Stimulated activated CD4-positive, alpha-beta T cell treated with anti-CD3 and anti-CD28 coated beads, TNF-alpha, amount 100 ng/mL, for 24 hours (primary cell): ENCODE results near the gene RPA1.
"Not testable (repeated sequence)": the region's sequence is repeated elsewhere in the genome, so short reads cannot be mapped to it uniquely, and the experiment has no call there.

Experiments
- DNase-seq, 3 experiments: peaks; one replicate each; pipeline ENCODE4 v3.0.0-alpha.2; 2020; ENCODE audit warnings: low read depth in 3 of 3

RPA1 gene

DNA sequence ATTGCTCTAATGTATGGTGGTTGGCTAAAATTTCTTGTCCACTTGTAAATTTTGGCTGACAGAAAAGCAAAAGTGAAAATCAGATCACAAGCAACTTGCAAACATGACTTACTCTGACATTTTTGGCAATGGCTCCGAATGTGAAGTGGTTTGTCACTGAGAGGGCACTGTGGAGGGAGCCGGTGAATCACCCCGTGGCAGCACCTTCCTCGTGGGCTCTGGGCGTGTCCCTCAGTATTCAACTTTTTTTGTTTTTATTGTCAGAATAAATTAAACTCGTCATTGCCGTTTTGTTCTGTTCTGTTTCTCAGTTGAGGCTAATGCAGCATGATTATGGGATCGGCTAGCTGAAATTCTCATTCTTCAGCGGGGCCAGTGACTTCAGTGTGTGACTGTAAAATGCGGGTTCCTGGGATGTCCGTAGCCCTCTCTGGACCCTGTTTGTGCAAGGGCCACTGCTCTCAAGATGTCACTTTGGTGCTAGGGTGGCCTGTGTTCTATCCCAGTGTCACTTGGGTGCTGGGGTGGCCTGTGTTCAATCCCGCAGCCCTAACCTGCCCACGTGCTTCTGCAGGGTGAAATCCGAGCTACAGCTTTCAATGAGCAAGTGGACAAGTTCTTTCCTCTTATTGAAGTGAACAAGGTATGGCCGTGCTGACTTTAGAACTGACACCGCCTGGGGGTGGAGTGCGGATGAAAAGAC lies 48.8 kb downstream of the RPA1 start:
- no peak for DNase-seq

DNA sequence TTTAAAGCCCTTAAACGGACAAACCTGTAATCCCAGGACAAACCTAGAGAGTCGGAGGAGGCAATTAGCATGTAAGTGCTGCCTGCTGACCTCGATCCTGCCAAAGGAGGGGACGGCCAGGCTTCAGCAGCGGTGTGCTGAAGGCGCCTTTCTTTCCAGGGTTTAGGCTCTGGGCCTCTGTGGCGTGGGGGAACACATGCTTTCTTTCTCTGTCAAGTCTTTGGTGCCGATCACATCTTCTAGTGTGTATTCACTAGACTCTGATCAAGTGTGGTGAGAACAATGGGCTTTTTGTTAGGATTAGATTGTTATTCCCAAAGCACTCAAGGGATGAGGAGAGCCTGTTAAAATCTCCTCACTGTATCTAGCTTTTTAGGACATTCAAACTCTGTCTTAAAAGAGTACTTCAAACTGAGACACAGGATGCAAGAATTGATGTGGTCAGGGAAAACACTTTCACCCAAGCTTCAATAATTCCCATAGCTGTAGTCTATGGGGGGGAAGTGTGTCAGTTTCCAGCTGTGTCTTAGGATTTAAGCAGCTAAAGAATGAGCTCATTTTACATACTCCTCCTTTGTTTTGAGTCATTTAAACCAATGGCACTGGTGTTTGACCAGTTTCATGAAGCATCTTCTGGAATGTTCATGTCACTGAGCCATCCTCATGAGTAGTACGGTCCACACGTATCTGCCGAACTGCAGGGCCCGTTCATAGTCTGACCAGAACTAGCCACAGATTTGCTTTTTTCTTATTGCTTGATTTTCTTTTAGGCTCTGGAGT lies 51.2 kb downstream of the RPA1 start:
- no peak for DNase-seq

DNA sequence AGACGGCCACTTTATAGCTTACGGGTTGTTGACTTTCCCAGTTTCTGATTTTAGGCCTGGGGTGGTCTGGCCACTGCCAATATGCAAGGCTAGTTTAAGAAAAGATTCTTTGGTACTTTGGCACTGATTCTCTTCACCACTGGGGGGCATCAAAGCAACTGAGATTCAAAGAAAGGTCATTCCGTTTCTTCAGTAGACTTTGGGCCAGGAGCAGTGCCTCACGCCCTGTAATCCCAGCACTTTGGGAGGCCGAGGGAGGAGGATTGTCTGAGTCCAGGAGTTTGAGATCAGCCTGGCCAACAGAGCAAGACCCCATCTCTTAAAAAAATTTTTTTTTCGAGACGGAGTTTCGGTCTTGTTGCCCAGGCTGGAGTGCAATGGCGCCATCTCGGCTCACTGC lies 53.0 kb downstream of the RPA1 start:
- no peak for DNase-seq

DNA sequence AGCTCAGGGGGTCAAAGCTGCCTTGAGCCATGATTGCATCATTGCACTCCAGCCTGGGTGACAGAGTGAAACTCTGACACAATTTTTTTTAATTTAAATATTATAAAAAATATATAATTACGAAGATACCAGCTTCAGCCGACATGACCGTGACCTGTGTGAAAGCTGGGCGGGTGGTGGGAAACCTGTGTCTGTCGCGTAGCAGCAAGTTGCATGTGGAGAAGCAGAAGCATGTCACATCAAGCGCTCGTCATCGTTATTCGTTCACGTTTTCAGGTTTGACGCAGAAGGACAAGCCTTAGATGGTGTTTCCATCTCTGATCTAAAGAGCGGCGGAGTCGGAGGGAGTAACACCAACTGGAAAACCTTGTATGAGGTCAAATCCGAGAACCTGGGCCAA lies 53.7 kb downstream of the RPA1 start:
- DNase-seq = no peak

DNA sequence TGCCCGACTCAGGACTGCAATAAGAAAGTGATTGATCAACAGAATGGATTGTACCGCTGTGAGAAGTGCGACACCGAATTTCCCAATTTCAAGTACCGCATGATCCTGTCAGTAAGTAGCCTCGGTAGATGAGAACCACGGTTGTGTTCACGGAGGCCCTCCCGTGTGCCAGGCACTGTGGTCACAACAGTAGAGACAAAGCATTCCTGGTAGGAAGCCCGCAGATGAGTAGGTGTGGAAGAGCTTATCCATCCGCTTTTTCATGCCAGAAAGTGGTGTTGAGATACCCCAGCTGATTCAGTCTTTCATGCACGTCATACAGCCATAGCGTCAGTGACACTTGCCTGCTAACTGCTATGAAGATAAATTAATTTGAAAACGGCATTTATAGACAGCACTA lies 58.9 kb downstream of the RPA1 start:
- DNase-seq = no peak

DNA sequence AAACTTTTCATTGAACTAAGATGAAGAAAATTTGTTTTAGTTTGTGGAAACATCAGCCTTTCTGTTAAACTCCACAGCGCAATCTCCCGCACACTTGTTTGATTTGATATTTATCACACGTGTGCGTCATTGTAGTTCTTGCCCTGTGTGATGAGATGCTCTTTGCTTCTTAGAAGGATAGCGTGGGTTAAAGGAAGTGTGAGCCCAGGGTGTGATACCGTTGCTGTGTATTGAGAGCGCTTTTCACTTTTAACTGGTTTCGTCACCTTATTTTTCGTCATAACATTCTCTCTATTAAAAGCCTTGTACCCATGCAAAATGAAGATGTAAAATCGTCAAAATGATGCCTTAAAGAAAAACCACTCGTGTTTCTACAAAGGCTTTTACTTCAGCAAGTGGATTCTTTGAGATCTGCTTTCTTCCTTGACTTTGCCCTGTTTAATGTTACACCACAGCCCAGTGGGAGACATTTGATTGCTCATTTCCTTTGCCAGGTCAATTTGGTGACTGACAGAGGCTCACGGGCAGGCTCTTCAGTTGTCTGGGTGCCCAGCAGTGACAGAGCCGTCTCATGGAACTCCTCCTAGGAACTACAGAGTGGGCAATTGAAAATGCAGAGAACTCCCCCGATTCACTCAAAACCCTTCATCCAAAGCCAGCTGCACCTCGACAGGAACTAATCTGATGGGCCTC lies 61.1 kb downstream of the RPA1 start:
- no peak for DNase-seq

DNA sequence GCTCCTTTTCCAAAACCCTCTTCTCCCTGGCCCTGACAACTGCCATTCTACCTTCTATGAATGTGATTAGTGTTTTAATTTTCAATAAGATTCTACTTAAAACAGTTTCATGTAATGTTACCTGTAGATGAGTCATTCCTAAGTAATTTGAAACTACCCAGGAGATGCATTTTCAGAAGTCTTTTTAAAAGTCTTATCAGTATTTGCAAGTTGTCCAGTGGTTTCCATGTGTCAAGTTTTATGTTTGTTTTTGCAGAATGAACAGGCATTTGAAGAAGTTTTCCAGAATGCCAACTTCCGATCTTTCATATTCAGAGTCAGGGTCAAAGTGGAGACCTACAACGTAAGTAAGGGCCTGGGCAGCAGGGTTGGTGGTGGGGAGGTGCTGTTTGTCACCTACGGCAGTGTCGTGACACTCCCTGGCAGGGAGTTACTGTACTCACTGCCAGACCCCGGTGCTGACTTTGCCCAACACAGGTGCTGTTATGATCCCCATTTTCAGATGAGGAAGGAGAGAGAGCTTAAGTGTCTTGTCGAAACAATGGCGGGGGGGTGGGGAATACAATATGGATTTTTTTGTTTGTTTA lies 65.0 kb downstream of the RPA1 start:
- DNase-seq = no peak

DNA sequence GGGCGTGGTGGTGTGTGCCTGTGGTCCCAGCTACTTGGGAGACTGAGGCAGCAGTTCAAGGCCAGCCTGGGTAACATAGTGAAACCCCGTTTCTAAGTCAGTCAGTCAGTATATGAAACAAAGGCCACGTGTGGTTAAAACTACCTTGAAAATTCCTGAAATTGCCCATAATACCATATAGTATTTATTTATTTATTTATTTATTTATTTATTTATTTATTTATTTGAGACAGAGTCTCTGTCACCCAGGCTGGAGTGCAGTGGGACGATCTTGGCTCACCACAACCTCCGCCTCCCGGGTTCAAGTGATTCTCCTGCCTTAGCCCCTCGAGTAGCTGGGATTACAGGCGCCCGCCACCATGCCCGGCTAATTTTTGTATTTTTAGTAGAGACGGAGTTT lies 65.7 kb downstream of the RPA1 start:
- not testable (repeated sequence) for DNase-seq

DNA sequence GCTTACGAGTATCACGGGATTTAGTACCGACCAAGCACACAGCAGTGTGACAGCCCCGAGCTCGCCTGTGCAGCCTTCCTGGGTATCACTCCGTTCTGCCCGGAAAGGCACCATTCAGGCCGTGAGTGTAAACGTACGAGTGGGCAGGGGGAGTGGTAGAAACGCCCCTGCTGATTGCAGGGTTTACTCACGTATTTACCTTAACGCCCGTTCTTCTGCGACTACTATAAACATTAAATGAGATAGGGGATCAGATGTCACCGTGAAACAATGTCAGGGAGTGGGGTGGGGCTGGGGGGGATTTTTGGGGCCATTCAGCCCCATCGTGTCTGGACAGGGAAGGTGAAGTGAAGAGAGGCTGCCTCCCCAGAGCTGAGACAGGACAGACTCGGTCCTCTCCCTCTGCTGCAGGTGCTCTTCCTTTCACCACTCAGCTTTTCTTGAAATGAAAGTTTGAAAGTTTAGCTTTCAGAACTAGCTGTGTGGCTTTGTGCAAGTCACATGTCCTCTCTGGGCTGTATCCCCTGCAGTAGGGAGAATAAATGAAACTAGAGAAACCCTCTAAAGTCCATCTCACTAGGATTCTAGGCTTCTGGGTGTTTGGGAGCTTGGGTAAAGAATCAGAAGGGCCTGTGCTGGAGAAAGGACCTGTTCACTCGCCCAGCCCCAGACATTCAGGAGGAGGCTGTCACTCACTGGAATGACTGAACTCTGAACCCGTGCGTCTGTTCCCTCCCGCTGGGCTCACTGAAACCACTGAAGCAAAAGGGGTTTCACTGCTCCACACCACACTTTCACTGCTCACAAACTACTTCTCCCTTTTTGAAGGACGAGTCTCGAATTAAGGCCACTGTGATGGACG lies 66.7 kb downstream of the RPA1 start:
- DNase-seq = no peak

DNA sequence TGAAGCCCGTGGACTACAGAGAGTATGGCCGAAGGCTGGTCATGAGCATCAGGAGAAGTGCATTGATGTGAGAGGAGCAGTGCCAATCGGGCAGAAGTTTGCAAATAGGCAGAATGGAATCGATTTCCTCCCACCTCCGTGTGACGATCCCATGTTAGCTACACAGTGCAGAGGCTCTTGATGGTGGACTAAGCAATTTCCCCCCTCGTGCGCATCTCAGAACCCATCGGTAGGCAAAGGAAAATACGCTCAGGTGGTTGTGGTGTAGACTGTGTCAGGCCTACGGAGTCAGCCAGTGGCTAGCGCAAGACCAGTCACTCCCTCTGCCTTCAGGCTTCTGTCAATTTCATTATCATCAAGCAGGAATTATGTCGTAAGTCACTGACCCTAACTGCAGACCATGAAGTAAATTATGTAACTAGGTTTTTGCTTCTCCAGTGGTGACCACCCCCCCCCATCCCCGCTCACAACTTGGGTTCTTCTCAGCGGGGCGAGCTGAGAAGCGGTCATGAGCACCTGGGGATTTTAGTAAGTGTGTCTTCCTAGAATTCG lies 67.4 kb downstream of the RPA1 start:
- no peak for DNase-seq

DNA sequence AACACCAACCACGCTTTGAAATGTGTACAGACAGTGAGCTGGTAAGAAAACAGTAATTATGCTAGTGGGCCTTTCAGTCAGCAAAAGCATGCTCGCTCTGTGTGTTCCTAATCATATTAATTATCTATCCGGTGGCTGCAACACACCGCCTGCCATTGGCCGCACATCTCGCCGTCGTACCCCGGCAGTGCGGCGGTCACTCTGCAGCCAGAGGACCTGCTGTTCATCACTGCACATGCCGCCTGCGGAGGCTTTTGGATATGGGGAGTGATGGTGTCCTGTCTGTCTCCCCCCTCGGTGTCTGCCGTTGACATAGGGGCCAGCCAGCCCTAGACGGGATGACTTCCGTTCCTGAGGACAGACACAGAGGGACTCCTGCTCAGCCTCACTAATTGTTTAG lies 68.5 kb downstream of the RPA1 start:
- no peak for DNase-seq

DNA sequence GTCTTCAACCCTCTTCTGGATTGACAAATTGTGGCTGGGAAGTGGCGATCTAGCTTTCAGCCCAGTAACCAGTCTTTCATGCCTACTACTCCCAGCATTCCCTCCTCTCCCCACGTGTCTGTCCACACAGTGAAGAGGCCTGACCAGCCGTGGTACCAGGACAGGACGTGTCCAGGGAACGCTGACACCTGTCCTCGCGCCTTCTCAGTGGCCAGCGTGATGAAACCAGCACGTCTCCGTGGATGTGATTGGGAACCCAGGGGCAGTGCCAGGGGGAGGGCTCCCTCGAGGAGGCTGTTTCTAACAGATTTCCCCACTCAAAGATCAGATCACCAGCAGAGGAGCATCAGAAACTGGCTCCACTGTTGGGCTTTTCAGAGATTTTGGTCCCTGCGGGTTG lies 69.1 kb downstream of the RPA1 start:
- DNase-seq = no peak

DNA sequence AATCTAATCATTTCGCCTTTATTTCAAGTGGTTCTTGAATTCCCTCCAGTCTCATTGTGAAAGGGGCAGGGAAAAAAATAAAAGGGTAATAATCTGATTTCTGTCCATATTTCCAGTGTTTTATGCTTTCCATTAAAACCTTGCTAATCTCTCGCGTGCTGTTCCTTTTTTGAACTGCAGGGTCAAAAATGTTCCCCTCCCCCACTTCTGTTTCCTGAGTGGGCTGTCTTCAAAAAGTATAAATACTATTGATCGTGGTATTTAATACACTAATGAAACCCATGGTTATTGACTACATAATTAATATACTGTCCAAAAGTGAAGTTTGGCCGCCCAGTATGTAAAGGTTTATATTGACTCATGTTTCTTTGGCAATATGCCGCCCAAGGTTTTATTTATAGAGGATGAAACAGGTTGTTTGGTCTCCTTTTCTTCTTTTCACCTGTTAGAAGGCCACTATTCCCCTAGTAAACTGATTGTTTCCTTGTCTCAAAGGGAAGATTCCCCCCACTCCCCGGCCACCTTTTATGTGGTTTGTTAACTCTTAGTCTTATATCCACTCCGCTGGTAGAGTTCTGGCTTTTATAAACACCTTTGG lies 69.7 kb downstream of the RPA1 start:
- no peak for DNase-seq

DNA sequence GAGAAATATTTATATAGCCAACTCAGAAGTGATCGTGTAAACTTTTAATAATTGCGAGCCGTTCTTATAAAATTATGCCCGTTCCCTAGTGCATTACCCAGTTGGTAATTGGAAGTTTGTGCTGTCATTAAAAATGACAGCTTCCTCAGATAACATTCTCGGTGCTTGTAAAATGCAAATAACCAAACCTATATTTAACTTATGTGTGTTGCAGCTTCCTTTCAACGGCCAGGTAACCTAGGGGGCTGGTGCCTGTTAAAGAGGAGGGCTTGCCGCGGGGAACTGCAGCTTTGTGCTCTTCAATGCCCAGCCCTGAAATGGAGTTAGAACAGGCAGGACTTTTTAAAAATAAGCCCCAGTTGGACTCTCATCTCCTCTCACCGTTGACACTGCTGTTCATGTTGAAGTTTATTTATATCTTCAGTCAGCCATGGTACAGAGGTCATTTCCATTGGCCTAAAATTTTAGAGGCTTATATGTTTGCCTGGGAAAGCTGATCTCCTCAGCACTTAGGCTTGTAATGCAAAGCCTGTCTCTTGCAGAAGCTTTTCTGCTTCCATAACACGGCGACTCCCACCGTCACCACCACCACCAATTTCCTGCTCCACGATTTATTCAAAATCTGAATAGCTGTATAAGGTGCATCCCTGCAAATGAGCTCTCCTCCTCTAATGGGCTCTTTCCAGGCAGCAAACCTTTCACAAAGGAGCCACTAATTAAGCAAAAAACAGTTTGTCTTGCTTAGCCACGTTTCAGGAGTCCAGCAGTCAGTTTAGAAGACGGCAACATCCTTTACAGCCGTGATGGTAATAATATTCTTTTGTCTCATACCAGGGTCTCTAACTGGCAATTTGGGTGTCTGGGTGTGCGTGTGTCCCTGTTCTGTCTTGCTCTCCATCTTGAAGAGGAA lies 74.7 kb downstream of the RPA1 start:
- no peak for DNase-seq

DNA sequence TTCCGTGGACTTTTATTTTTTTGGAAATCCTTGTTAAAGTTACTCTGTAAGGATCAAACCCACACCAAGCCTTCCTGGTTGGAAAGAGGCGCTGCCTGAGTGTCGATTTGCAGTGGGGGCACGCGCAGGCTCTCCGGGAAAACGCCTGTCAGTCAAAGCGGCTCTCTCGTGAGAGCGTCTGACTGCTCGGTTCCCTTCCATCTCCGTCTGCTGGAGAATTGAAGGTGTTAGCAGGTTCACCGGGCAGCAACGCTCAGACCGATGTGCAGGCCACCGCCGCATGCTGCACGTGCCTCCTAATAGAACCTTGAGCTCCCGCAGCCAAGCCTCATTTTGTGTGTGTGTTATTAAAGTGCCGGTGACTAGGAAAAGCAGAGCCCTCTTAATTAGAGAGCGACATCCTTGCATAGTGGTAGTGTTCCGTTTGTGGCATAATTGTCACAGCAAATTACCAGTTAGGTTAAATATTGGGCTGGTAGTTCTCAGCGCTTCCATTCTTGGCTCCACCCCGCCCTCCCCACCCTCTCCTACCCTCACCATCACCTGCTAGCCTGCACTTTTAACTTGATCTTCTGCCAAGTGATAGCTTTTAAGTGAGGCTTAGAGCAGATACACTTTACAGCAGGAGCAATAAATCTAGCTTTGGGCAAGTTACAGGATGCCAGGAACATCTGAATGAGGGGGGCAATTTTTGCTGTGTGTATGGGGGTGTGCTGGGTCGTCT lies 75.5 kb downstream of the RPA1 start:
- no peak for DNase-seq

DNA sequence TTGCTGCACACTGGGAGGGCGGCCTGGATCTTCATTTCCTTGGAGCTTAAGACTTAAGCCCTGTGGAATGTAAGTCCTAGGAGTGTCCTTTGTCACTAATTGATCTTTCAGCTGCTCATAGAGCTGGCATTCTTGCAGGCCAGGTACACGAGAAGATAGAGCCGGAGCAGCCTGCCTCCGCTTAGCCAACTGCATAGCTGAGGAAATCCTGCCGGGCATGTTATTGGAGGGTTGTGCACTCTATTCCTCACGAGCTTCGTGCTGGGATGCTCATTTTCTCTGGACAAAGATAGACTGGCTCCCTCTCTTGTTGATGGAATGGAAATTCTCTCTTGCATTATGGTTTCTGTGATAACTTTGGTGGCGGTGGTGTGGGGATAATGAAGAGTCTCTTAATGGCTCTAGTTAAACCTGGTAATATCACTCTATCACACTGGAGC lies 76.9 kb downstream of the RPA1 start:
- DNase-seq = no peak

DNA sequence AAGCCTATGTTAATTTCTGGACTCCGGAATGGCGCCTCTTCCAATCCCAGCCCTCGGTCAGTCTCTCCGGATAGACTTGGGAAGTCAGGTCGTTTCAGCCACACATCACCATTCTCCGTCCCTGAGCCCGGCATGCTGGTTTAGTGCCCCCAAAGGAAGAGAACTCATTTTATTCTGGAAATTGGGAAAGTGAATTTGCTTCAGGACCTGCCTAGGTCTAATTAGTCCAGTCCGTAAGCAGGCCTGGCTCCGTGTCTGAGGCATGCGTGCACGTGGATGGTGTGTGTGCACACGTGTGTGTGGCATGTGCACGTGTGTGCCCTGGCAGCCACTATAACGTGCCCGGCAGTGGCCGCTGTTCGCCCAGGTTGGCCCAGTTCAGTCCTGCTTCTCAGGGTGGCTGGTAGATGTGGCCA lies 77.4 kb downstream of the RPA1 start:
- no peak for DNase-seq

DNA sequence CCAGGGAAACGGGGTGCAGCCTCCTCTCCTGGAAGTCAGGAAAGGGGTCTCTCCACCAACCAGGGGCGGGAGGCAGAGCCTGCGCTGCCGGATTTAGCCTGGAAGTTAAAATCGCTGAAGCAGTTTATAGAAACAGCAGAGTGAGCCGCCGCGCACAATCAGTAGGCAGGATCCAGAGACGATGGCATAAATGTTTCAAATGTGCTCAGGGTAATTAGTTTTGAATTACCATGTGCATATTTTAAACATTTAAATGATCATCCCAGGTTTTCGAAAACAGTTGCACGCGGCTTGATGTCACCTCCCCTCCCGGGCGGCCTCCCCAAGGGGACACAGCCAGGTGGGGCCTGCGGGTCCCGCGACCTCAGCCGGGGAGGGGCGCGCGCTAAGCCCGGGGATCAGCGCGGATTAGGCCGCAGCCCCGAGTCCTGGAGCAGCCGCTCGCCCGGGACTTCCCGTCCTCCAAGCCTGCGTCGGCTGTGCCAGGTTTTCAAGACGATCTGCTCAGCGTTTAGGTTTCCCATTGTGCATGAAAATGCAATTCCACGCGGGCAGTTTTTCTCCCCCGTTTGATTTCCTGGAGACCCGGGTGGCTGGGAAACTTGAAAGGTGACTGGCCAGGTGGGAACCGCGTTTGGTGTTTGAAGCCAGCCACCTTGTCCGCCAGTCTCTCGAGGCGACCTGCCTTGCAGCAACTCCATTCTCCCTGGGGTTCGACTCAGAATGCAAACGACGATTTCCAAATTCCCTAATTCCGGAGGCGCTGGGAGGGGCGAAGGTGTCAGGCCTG lies 78.3 kb downstream of the RPA1 start:
- DNase-seq = no peak
